Measurements from ENCODE around the gene ZNF487. TPM values are rescaled to one million over a fixed set of nuclear protein-coding genes. Genes with fewer than 3 reads are reported as not detected.

ZNF487 gene
- total and polyA plus RNA-seq, 2 experiments from 2014 or later, result 8.1 to 8.9 TPM

- H3K9me2 ChIP-seq (replicated peaks; ENCODE audit: insufficient read depth), result no peaks in the 10 kb centered on the region
- no peak overlapping the region for H3K27ac ChIP-seq
- H3K4me1 ChIP-seq (ENCODE audit: insufficient read depth), result peaks cover 49% of the 10 kb centered on the region
- WGBS (ENCODE audit: low lambda C conversion rate, missing lambda C conversion rate), result 79% methylated on average over 14 of the region's 14 CpGs
- no peak for DNase-seq (ENCODE audit: low spot score)
- H3K9me3 ChIP-seq (ENCODE audit: low read depth), result no peaks in the 10 kb centered on the region
- peak overlapping the region; percentile 93 for H3K4me2 ChIP-seq
- peaks cover 87% of the 10 kb centered on the region for H3K79me2 ChIP-seq
- TF ChIP-seq EZH2 (IDR thresholded peaks at IDR 0.05; ENCODE audit: borderline replicate concordance), result no peak
- no peak for TF ChIP-seq EZH2phosphoT487 (IDR thresholded peaks at IDR 0.05; ENCODE audit: low read depth, severe bottlenecking, unreplicated experiment)
- TF ChIP-seq CTCF (IDR thresholded peaks at IDR 0.05; ENCODE audit: poor library complexity), result no peak
- H3K27me3 ChIP-seq, result no peaks in the 10 kb centered on the region
- peaks cover 83% of the 10 kb centered on the region for H4K20me1 ChIP-seq (ENCODE audit: insufficient read depth, poor library complexity, severe bottlenecking)
- H3K36me3 ChIP-seq (replicated peaks; ENCODE audit: insufficient read depth, low read depth), result no peaks in the 10 kb centered on the region
- H3K4me3 ChIP-seq, result no peak overlapping the region
- no peak overlapping the region for H2AFZ ChIP-seq
Measured at GRCh38 chr10:43403911-43404703, 32.8 kb upstream of the ZNF487 start.

- Histone ChIP-seq H3K27me3 (no peaks in the 10 kb centered on the region), H3K27ac (no peak overlapping the region), H3K79me2 (peaks cover 81% of the 10 kb centered on the region), H3K4me1 (ENCODE audit: insufficient read depth) (peaks cover 43% of the 10 kb centered on the region), H3K9me3 (ENCODE audit: low read depth) (no peaks in the 10 kb centered on the region), H2AFZ (no peak overlapping the region), H3K4me2 (peak overlapping the region; percentile 93), H3K36me3 (replicated peaks; ENCODE audit: insufficient read depth, low read depth) (no peaks in the 10 kb centered on the region), H3K9me2 (replicated peaks; ENCODE audit: insufficient read depth) (no peaks in the 10 kb centered on the region), H3K4me3 (no peak overlapping the region), H4K20me1 (ENCODE audit: insufficient read depth, poor library complexity, severe bottlenecking) (peaks cover 77% of the 10 kb centered on the region)
- WGBS (ENCODE audit: low lambda C conversion rate, missing lambda C conversion rate), result 66% methylated on average over 6 of the region's 6 CpGs
- DNase-seq (ENCODE audit: low spot score), result no peak
- TF ChIP-seq CTCF (IDR thresholded peaks at IDR 0.05; ENCODE audit: poor library complexity) (no peak), EZH2 (IDR thresholded peaks at IDR 0.05; ENCODE audit: borderline replicate concordance) (no peak), EZH2phosphoT487 (IDR thresholded peaks at IDR 0.05; ENCODE audit: low read depth, severe bottlenecking, unreplicated experiment) (no peak)
Measured at GRCh38 chr10:43404704-43405084, 32.2 kb upstream of the ZNF487 start.

GRCh38 chr10:43407148-43407575, 29.7 kb upstream of the ZNF487 start:
- peaks cover 25% of the 10 kb centered on the region for H3K4me1 ChIP-seq (ENCODE audit: insufficient read depth)
- peaks cover 53% of the 10 kb centered on the region for H4K20me1 ChIP-seq (ENCODE audit: insufficient read depth, poor library complexity, severe bottlenecking)
- peak; percentile 80 for DNase-seq (ENCODE audit: low spot score)
- peak overlapping the region; percentile 21 for H2AFZ ChIP-seq
- H3K36me3 ChIP-seq (replicated peaks; ENCODE audit: insufficient read depth, low read depth), result no peaks in the 10 kb centered on the region
- H3K79me2 ChIP-seq, result peaks cover 56% of the 10 kb centered on the region
- peak overlapping the region; percentile 97 for H3K27ac ChIP-seq
- no peak for TF ChIP-seq EZH2phosphoT487 (IDR thresholded peaks at IDR 0.05; ENCODE audit: low read depth, severe bottlenecking, unreplicated experiment)
- H3K4me2 ChIP-seq, result peak overlapping the region; percentile 93
- under 1% methylated on average over 59 of the region's 59 CpGs for WGBS (ENCODE audit: low lambda C conversion rate, missing lambda C conversion rate)
- H3K9me3 ChIP-seq (ENCODE audit: low read depth), result no peaks in the 10 kb centered on the region
- no peaks in the 10 kb centered on the region for H3K9me2 ChIP-seq (replicated peaks; ENCODE audit: insufficient read depth)
- peak overlapping the region; percentile 68 for H3K4me3 ChIP-seq
- H3K27me3 ChIP-seq, result no peaks in the 10 kb centered on the region

GRCh38 chr10:43407576-43408330, 29.2 kb upstream of the ZNF487 start:
- no peaks in the 10 kb centered on the region for H3K9me2 ChIP-seq (replicated peaks; ENCODE audit: insufficient read depth)
- H3K4me1 ChIP-seq (ENCODE audit: insufficient read depth), result peaks cover 19% of the 10 kb centered on the region
- peak overlapping the region; percentile 21 for H2AFZ ChIP-seq
- peaks cover 51% of the 10 kb centered on the region for H3K79me2 ChIP-seq
- under 1% methylated on average over 54 of the region's 56 CpGs for WGBS (ENCODE audit: low lambda C conversion rate, missing lambda C conversion rate)
- H4K20me1 ChIP-seq (ENCODE audit: insufficient read depth, poor library complexity, severe bottlenecking), result peaks cover 47% of the 10 kb centered on the region
- peak; percentile 97 for DNase-seq (ENCODE audit: low spot score)
- H3K4me2 ChIP-seq, result peak overlapping the region; percentile 93
- peak overlapping the region; percentile 97 for H3K27ac ChIP-seq
- H3K36me3 ChIP-seq (replicated peaks; ENCODE audit: insufficient read depth, low read depth), result no peaks in the 10 kb centered on the region
- peak overlapping the region; percentile 68 for H3K4me3 ChIP-seq
- H3K27me3 ChIP-seq, result no peaks in the 10 kb centered on the region
- H3K9me3 ChIP-seq (ENCODE audit: low read depth), result no peaks in the 10 kb centered on the region
- TF ChIP-seq CTCF (IDR thresholded peaks at IDR 0.05; ENCODE audit: poor library complexity), result peak; percentile 28
- TF ChIP-seq EZH2 (IDR thresholded peaks at IDR 0.05; ENCODE audit: borderline replicate concordance), result no peak
